HG03575 (cell line): ENCODE results near the gene FANCE.
"Not testable (repeated sequence)": the region's sequence is repeated elsewhere in the genome, so short reads cannot be mapped to it uniquely, and the experiment has no call there.

Source experiments
- ATAC-seq: cut with Tn5 transposase; IDR thresholded peaks from one replicate; pipeline ENCODE4 v1.9.1; 2021; ENCODE audit not compliant: unreplicated experiment, insufficient number of reproducible peaks, low FRiP score; ENCODE audit errors: extremely low read depth

Gene FANCE

GRCh38 chr6:35510916-35511561 lies 58.9 kb downstream of the FANCE start:
- ATAC-seq = no peak

- ATAC-seq = no peak
Observed at GRCh38 chr6:35511562-35511941, 59.4 kb downstream of the FANCE start.

GRCh38 chr6:35512006-35512405 lies 59.9 kb downstream of the FANCE start:
- no peak for ATAC-seq

GRCh38 chr6:35512740-35513139 lies 60.6 kb downstream of the FANCE start, which contains the start of gene TULP1:
TSS of gene TULP1 (minus strand) at chr6:35512896. CDS start at chr6:35512858, 38 bp downstream.
- no peak for ATAC-seq

- no peak for ATAC-seq
Observed at GRCh38 chr6:35514587-35514986, 62.4 kb downstream of the FANCE start.

- ATAC-seq = not testable (repeated sequence)
Observed at GRCh38 chr6:35515939-35516338, 63.8 kb downstream of the FANCE start.
